HG02870 (cell line): ENCODE measurements around the gene GPR135.

Experiments used
- ATAC-seq: cut with Tn5 transposase; IDR thresholded peaks from one replicate; pipeline ENCODE4 v1.9.1; 2021; ENCODE audit warnings: mild to moderate bottlenecking, moderate library complexity; ENCODE audit not compliant: unreplicated experiment

Gene GPR135

GRCh38 chr14:59425322-59425935 is 39.8 kb downstream of the GPR135 start:
- ATAC-seq: no peak

DNA sequence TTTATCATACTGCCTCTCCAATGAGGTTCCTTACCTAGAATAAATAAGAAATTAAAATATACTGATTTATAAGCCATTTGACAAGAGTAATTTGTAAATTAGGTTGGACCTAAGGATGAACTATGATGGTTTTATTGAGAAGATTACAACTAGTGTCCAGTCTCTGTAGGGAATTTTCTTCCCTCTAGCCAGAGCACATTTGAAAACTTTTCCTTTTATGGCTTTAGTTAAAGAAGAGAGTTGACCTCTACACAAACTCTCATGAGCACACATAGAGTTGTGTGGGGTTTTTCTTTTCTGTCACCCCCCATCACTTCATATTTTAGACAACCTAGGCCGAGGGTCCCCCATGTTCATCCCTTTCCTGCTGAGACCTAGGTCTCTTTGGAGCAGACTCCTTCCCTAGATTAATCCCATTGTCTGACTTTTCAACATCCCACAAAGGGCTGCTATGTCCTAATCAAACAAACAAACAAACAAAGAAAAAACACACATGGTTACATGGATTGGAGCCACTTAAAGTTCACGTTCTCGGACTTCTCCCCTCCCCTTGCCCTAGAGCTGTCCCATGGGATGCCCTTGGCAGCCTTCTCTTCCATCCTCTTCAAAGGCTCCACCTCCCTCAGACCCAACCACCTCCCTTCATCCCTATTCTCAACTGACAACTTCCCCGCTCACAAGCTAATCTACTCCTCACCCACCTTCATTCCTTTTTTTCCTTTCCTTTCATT is 40.7 kb downstream of the GPR135 start:
- no peak for ATAC-seq

DNA sequence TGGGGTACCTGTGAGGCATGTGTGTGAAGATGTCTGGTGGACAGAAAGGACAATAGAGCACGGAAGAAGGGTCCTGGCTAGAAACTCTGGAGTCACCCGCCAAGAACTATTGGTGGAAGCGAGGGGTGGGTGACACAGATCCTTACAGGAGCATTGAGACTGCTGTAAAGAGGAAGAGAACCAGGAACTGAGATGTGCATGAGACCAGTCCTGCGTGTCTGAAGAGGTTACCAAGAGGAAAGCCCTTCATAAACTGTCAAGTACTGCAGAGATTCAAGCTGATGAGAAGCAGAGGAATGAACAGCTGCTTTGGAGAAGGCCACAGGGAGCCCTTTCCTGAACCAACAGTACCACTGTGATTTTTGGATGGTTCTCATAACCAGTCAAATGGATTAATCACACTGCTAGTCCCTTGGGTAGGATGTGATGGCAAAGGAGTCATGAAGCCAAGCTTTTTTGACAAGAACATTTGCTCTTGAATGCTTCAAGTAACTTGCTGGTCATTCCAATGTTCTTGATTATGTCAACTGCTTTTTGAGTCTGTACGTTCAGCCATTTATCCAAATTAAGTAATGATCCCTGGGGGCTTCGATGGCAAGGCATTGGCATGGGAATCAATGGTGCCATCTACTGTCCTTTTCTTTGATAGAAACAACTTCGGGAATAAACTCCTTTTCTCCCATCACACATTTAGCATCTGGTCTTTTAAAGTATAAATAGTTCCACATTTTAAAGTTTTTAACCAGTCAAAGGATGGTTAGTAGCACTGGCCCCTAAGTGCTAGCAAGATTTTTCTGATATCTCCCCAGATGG is 42.9 kb downstream of the GPR135 start:
- ATAC-seq: peak; percentile 47

- no peak for ATAC-seq
These were observed 45.9 kb downstream of the GPR135 start for GRCh38 chr14:59419303-59419702.

GRCh38 chr14:59417311-59417710 is 47.9 kb downstream of the GPR135 start:
- no peak for ATAC-seq

DNA sequence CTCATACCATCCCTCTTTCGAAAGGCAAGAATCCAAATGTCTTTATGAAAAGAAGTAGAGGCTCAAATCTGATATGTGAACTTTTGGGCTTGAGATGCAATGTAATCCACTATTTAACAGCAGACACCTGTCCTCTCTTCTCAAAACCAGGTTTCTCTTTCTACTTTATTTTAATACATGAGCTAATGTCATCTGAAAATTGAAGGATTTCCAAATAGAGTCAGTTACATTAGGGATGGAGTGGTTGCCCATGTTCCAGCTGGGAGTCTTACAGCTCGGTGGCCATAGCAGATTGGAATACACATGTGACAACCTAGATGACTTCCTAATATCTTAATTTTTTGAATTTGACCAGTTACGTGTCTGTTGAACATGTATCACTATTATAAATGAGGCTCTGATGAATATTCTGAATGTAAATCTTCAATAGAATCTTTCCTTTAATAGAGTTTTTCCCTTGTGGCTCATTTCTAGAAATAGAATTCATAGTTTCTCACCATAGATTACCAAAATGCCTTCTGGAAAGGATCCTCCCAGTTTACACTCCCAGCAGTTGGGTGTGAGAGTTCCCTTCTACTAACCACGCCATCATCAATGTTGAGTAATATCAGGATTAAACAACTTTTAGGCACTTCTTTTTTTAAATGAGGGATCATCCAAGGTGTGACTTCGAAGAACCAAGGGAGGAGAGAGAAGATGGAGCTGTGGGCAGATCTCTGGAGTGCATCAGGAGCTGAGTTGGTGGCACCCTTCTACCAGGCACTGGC is 49.2 kb downstream of the GPR135 start:
- no peak for ATAC-seq
